CD4-positive, alpha-beta T cell (primary cell): Measurements from ENCODE around the gene ARL5C. TPM values are rescaled to one million over a fixed set of nuclear protein-coding genes. Genes with fewer than 3 reads are reported as not detected.
A peak's percentile ranks its signal among the peaks of the same experiment; 100 is the strongest.

ENCODE experiments used
- ATAC-seq: fragments of 200-7000 bp; cut with Tn5 transposase; one replicate; pipeline ENCODE4 v1.10.0; 2022; ENCODE audit warnings: mild to moderate bottlenecking; ENCODE audit not compliant: poor library complexity
- CTCF ChIA-PET: fragments of 350-600 bp; sonication (Branson Sonifier 250); formaldehyde crosslinking; loops from one replicate; lab custom pipeline; 2021; ENCODE audit warnings: antibody characterized with exemption, inconsistent platforms; lab: Charles Lee
- POLR2A ChIA-PET: fragments of 350-600 bp; sonication (Branson Sonifier 250); formaldehyde crosslinking; loops from one replicate; lab custom pipeline; 2021; ENCODE audit warnings: antibody characterized with exemption, inconsistent platforms; lab: Charles Lee
- DNase-seq, 14 experiments: peaks; one replicate each; pipeline ENCODE4 v3.0.0-alpha.2; 2013 to 2020; ENCODE audit warnings: mixed read lengths in 2 of 14
- H3K27ac ChIP-seq, 2 donors: one replicate each; pipeline versions ENCODE4 v1.5.1 to v1.7.0; 2013; ENCODE audit warnings: low read length in 2 of 2, low read depth in 1 of 2, mild to moderate bottlenecking in 1 of 2
- H3K27me3 ChIP-seq, 2 experiments: 1 replicate in 1 of 2; 2 replicates in 1 of 2; pipeline versions ENCODE4 v1.6.1 to v1.7.0; 2013; ENCODE audit warnings: low read length in 2 of 2, control low read depth in 1 of 2, mild to moderate bottlenecking in 1 of 2, moderate library complexity in 1 of 2; ENCODE audit not compliant: insufficient read depth in 2 of 2, control insufficient read depth in 1 of 2
- H3K36me3 ChIP-seq: one replicate; pipeline ENCODE4 v1.6.1; 2013; ENCODE audit warnings: low read length, control low read depth; ENCODE audit not compliant: insufficient read depth
- H3K4me1 ChIP-seq: one replicate; pipeline ENCODE4 v1.6.1; 2013; ENCODE audit warnings: low read length, control low read depth; ENCODE audit not compliant: insufficient read depth
- H3K4me3 ChIP-seq: one replicate; pipeline ENCODE4 v1.5.1; 2013; ENCODE audit warnings: mild to moderate bottlenecking, low read length, moderate library complexity
- H3K9me3 ChIP-seq, 2 experiments: 1 replicate in 1 of 2; 2 replicates in 1 of 2; pipeline versions ENCODE4 v1.6.1 to v1.7.0; 2013; ENCODE audit warnings: low read length in 2 of 2, mild to moderate bottlenecking in 2 of 2, control low read depth in 1 of 2, moderate library complexity in 1 of 2; ENCODE audit not compliant: control insufficient read depth in 1 of 2, insufficient read depth in 1 of 2
- H3K27ac Mint-ChIP-seq: one replicate; pipeline ENCODE4 v1.8.0; 2020; ENCODE audit warnings: mixed read lengths
- H3K27me3 Mint-ChIP-seq: one replicate; pipeline ENCODE4 v1.8.0; 2021; ENCODE audit warnings: mixed read lengths
- H3K36me3 Mint-ChIP-seq: one replicate; pipeline ENCODE4 v1.8.0; 2021; ENCODE audit warnings: low read depth, mixed read lengths
- H3K4me1 Mint-ChIP-seq: one replicate; pipeline ENCODE4 v1.8.0; 2021; ENCODE audit warnings: low read depth, mixed read lengths
- H3K4me3 Mint-ChIP-seq: one replicate; pipeline ENCODE4 v1.8.0; 2020; ENCODE audit warnings: mild to moderate bottlenecking, mixed read lengths
- H3K9me3 Mint-ChIP-seq: one replicate; pipeline ENCODE4 v1.8.0; 2020; ENCODE audit warnings: mixed read lengths
- CTCF ChIP-seq: fragments of 200-600 bp; IDR thresholded peaks from one replicate; pipeline ENCODE4 v1.8.0; 2022; ENCODE audit warnings: antibody characterized with exemption, mild to moderate bottlenecking
- intact Hi-C, 2 experiments: fragments of 100-400 bp; cut with DNase I in 1 of 2; cut with micrococcal nuclease in 1 of 2; formaldehyde crosslinking; loops; one replicate each; pipeline versions ENCODE4 v1.15.1 to v1.9.0; 2023 to 2025; cut with DNase I, micrococcal nuclease
- total RNA-seq, 174 experiments: library from RNA in 2 of 174; stranded (reverse) in 2 of 174; gene quantifications; one replicate each; pipeline ENCODE4 v1.2.3 and lab custom pipeline; 2021 to 2026

Gene ARL5C
- total RNA-seq, 2 experiments from 2014 or later = not detected

GRCh38 chr17:39208893-39209292 is 42.9 kb upstream of the ARL5C start:
- Histone ChIP-seq H3K9me3 (no peaks in the 10 kb centered on the region), H3K4me1 (peaks cover 36% of the 10 kb centered on the region), H3K27me3 (no peaks in the 10 kb centered on the region), H3K27ac (peak overlapping the region in 1 of 2 donors; percentile 7), H3K4me3 (no peak overlapping the region), H3K36me3 (peaks cover 14% of the 10 kb centered on the region)
- Mint-ChIP-seq H3K27me3 (no peaks in the 10 kb centered on the region), H3K4me1 (peaks cover 29% of the 10 kb centered on the region), H3K9me3 (no peaks in the 10 kb centered on the region), H3K36me3 (peaks cover 14% of the 10 kb centered on the region), H3K27ac (peak overlapping the region; percentile 62), H3K4me3 (peak overlapping the region; percentile 60)
- ChIA-PET POLR2A (interaction anchor here (0.6 to 4.4 kb wide), 8 partner anchors 9 to 605 kb away, joined by 3 to 36 read pairs (median 4); partner anchors contain the start of genes CDK12, LASP1 and RPL19), CTCF (interaction anchor here (1.1 to 6.4 kb wide), 3 partner anchors 23 to 35 kb away, joined by 5 to 122 read pairs (median 41); no protein-coding TSS in a partner anchor)
- TF ChIP-seq CTCF = no peak
- intact Hi-C loops = loop anchor here in 1 of 2 experiments (1.0 kb wide), 1 partner anchor 29 kb away; no protein-coding TSS in a partner anchor
- ATAC-seq (peak; percentile 7), DNase-seq (peak in 5 of 14 experiments; percentile 21 to 60 (median 28))

GRCh38 chr17:39208136-39208535 is 42.2 kb upstream of the ARL5C start:
- no peaks in the 10 kb centered on the region for H3K9me3 ChIP-seq
- no peaks in the 10 kb centered on the region for H3K27me3 ChIP-seq
- H3K4me1 Mint-ChIP-seq = peaks cover 34% of the 10 kb centered on the region
- no peaks in the 10 kb centered on the region for H3K27me3 Mint-ChIP-seq
- intact Hi-C loops = no loop called here
- peaks cover 22% of the 10 kb centered on the region for H3K36me3 ChIP-seq
- ChIA-PET CTCF (interaction anchor here (1.0 to 6.4 kb wide), 5 partner anchors 24 to 340 kb away, joined by 3 to 122 read pairs (median 41); no protein-coding TSS in a partner anchor), POLR2A (interaction anchor here (2.1 to 4.4 kb wide), 4 partner anchors 8 to 38 kb away, joined by 9 to 49 read pairs (median 29); partner anchors contain the start of gene RPL19)
- H3K4me1 ChIP-seq = peaks cover 40% of the 10 kb centered on the region
- DNase-seq (peak in 2 of 14 experiments; percentile 14 to 31), ATAC-seq (peak; percentile 6)
- H3K4me3 Mint-ChIP-seq = no peak overlapping the region
- H3K9me3 Mint-ChIP-seq = no peaks in the 10 kb centered on the region
- no peak overlapping the region for H3K4me3 ChIP-seq
- peak overlapping the region; percentile 54 for H3K27ac Mint-ChIP-seq
- TF ChIP-seq CTCF = no peak
- peaks cover 22% of the 10 kb centered on the region for H3K36me3 Mint-ChIP-seq
- H3K27ac ChIP-seq = no peak overlapping the region

- no peak for TF ChIP-seq CTCF
- peaks cover 60% of the 10 kb centered on the region for H3K4me1 ChIP-seq
- ChIA-PET CTCF (interaction anchor here (0.6 to 6.4 kb wide), 4 partner anchors 33 to 40 kb away, joined by 4 to 122 read pairs (median 34); no protein-coding TSS in a partner anchor), POLR2A (interaction anchor here (1.0 to 4.3 kb wide), 3 partner anchors 10 to 41 kb away, joined by 3 to 49 read pairs (median 7); no protein-coding TSS in a partner anchor)
- ATAC-seq = no peak
- no peak for DNase-seq
- H3K9me3 Mint-ChIP-seq = no peaks in the 10 kb centered on the region
- H3K27me3 ChIP-seq = no peaks in the 10 kb centered on the region
- no peak overlapping the region for H3K27ac ChIP-seq
- H3K36me3 Mint-ChIP-seq = peaks cover 50% of the 10 kb centered on the region
- H3K4me3 Mint-ChIP-seq = peak overlapping the region; percentile 60
- no peaks in the 10 kb centered on the region for H3K27me3 Mint-ChIP-seq
- intact Hi-C loops = no loop called here
- H3K4me1 Mint-ChIP-seq = peaks cover 54% of the 10 kb centered on the region
- peak overlapping the region; percentile 27 for H3K27ac Mint-ChIP-seq
- peaks cover 44% of the 10 kb centered on the region for H3K36me3 ChIP-seq
- H3K9me3 ChIP-seq = no peaks in the 10 kb centered on the region
- no peak overlapping the region for H3K4me3 ChIP-seq
These were observed 39.2 kb upstream of the ARL5C start for GRCh38 chr17:39205112-39205526.
